ENCODE results near the gene HCN4. TPM values are rescaled to one million over a fixed set of nuclear protein-coding genes. Genes with fewer than 3 reads are reported as not detected.

The HCN4 gene
- total RNA-seq, 1 donor from 2014 or later = 0.94 TPM

DNA sequence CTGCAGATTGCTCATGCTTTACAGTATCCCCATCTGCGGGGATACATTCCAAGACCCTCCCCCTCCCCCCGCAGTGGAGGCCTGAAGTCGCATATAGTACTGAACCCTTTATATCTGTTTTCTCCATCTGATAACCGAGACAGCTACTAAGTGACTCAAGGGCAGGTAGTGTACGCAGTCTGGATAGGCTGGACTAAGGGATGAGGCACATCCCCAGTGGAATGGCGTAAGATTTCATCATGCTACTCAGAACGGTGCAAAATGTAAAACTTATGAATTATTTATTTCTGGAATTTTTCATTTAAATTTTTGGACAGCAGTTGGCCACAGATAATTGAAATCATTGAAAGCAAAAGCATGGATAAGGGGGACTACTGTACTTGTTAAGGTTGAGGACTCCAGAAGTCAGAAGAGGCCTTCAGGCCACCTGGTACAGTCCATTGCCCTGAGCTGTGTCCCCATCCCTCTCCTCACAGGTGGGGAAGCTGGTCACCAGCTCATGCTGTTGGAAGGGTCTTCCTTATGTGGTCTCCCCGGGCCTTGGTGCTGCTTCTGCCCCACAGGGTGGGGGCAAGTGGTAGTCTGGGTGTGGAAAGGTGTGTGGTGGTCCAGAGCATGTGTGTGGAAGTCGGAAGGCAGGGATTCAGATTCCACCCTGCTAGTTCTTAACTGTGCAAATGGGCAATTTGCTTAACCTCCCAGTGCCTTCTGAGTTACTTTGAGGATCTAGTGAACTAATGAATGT lies 72.0 kb downstream of the HCN4 start:
- no peak for DNase-seq (ENCODE audit: low read depth)

DNA sequence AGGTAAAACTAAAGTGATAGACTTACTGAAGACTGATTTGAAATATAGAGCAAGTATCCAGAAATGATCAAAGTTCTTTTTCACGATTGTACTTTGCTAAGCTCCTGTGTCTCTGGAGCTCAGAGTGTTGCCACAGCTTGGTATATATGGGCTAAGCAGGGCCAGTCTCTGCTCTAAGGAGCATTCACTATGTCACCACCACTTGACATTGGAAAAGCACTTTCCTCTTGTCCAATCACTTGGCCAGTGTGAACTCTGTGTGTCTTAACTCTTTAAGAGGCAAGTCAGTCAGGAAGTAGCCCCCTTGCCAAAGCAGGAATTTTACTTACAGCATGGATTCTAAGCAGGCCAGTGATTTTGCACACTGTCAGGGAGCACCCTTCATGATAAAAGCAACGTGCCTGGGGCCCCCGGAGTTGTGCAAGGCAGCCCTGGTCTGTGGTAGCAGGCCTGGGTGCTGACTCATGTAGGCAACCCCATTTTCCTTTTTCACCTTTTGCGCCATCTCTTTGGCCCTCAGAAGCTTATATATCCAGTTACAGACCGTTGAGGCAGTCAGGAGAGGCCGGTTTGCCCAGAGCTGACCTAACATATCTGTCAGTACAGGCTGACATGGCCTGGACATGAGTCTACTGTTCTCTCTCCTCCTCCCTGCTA lies 73.0 kb downstream of the HCN4 start:
- no peak for DNase-seq (ENCODE audit: low read depth)

DNA sequence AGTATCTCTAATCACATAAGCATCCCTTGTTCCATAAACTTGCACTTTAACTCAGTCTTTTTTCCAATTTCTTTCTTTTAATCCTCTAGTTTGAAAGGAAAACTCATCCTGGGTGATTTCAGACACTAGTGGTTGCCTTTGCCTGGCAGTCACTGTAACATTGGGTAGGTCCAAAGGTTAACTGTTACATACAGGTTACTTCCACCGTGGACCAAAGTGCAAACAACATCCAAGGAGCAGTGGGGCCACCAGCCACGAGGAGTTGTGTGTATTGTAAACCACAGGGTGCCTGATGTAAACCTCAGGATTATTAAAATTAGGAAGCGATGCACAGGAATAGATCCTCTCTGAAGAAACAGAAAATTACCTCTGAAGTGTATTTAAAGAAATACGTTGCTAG lies 75.0 kb downstream of the HCN4 start:
- no peak for DNase-seq (ENCODE audit: low read depth)

GRCh38 chr15:73291441-73291840 lies 77.3 kb downstream of the HCN4 start:
- DNase-seq (ENCODE audit: low read depth) = no peak

DNA sequence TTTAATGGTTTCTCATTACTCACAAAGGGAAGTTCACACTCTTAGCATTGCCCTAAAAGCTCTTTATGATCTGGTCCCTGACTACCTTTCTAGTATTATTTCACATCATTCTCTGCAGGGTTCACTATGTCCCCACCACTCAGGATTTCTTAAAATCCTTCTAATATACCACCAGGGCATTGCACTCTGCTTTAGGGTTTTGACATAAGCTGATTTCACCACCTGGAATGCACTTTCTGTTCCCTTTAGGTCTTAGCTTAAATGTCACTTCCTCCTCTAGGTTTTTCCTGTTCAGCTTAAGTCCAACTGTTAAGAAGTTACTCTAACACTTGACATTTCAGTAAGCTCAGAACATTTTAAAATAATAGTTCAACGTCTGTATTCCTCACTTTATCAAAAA lies 81.7 kb downstream of the HCN4 start:
- DNase-seq (ENCODE audit: low read depth) = no peak

- no peak for DNase-seq (ENCODE audit: low read depth)
Observed at GRCh38 chr15:73286311-73286710, 82.4 kb downstream of the HCN4 start.

DNA sequence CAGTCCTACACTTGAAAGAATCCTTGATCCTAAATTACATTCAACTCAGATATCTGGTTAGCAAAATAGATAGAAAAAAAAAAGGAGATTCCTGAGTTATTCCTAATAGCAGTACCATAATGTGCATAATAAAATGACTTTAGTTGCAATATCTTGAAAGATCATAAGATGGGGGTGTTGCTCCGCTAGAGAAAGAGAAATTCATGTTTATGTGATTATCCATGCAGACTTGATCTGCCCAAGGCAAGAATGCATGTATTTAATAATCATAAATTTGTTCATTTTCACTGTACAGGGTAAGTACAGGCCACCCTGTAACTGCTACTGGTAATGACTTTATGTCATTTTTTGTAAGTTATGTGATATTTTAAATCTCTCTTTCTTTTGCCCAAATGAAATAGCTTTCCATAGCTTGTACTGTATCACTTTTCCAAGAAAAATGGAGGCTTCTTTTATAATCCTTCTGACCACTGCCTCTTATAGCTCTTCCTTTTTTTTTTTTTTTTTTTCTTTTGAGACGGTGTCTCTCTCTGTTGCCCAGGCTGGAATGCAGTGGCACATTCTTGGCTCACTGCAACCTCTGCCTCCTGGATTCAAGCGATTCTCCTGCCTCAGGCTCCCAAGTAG lies 84.6 kb downstream of the HCN4 start:
- DNase-seq (ENCODE audit: low read depth) = no peak

- peak; percentile 57 for DNase-seq (ENCODE audit: low read depth)
Observed at GRCh38 chr15:73283366-73283962, 85.3 kb downstream of the HCN4 start.

DNA sequence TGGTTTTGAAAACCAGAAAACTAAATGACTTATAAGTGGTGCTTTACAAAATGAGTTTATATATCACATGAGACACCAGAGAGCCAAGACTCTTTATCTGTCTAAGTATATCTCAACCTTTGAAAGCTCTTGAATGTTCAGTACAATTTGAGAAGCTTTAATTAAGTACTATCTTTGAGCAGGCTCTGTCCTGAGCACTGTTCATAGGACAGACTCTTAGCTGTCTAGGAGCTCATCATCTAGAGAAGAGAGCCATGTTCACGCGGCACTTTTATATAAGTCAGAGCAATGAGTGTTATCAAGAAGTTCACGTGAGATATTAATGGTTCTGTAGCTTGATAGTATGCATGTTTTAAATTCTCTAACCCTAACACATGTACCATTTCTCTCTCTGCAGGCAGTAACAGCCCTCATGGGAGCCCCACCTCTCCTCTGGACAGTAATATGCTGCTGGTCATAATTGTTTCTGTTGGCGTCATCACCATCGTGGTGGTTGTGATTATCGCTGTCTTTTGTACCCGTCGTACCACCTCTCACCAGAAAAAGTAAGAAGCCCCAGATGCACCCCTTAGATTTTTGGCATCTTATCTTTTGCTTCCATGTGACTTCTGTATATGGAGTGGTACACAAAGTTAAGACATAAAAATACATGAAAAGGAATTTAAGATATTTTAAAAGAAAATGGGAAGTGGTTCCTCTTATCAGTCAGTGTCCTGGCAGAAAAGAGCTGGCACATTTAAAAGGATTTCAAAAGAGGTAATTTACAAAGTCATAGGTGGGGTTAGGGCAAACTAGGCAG lies 86.0 kb downstream of the HCN4 start:
- no peak for DNase-seq (ENCODE audit: low read depth)

GRCh38 chr15:73275862-73276261 lies 92.9 kb downstream of the HCN4 start:
- no peak for DNase-seq (ENCODE audit: low read depth)

GRCh38 chr15:73273181-73274002 lies 95.4 kb downstream of the HCN4 start:
- peak; percentile 50 for DNase-seq (ENCODE audit: low read depth)

GRCh38 chr15:73270366-73271097 lies 98.2 kb downstream of the HCN4 start:
- DNase-seq (ENCODE audit: low read depth) = peak; percentile 3

Other genes with a start within 250 kb of the HCN4 start
- gene REC114, start 74.2 kb upstream of the HCN4 start, total RNA-seq = not detected in 2 replicates

All from renal cortical epithelial cell (primary cell).